ENCODE results near the gene RBM26.
"Not testable (repeated sequence)": the region's sequence is repeated elsewhere in the genome, so short reads cannot be mapped to it uniquely, and the experiment has no call there.

The RBM26 gene

DNA sequence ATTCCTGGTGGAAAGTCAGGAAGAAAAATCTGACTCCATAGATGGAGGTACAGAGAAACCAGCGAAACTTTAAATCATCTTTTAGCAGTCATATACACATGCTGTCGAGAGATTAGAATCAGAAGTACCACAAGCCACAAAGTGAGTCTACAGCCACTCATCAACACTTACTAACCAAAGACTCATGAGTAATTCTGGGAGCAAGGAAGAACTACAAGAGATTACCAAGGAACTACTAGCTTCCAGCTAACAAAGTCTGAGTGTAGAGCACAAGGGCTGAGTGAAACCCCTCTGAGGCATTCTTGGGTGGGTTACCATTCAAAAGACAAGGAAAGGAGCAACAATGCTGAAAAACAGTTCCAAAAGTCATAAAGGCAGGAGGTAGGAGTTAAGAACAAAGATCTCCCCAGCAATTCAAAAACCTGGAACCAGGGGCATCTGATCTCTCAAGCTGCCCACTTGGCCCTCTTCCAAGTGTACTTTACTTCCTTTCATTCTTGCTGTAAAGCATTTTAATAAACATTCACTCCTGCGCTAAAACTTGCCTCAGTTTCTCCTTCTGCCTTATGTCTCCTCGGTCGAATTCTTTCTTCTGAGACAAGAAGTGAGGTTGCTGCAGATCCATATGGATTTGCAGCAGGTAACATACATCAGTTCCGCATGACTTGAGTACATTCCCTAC, 13.0 kb downstream of the RBM26 start:
- in situ Hi-C loops (cut with MboI; ENCODE audit: low sequenced_read_pairs): no loop called here

DNA sequence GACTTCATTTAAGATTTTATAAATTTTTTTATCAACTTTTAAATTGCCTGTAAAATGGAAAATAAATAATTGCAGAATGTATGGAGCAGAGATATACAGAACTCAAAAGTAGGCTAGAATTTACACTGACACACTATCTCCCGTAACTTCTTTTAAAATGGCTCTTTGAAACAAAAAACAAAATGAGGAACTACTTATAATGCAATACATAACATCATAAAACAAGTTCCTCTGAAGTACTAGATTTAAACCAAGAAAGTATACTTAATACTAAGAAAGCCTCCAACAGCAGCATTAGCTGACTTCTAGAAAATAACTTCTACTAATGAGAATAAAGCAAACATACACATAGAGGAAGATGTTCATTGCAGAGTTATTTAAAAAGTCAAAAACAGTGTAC, 17.0 kb downstream of the RBM26 start:
- in situ Hi-C loops (cut with MboI; ENCODE audit: low sequenced_read_pairs): no loop called here

DNA sequence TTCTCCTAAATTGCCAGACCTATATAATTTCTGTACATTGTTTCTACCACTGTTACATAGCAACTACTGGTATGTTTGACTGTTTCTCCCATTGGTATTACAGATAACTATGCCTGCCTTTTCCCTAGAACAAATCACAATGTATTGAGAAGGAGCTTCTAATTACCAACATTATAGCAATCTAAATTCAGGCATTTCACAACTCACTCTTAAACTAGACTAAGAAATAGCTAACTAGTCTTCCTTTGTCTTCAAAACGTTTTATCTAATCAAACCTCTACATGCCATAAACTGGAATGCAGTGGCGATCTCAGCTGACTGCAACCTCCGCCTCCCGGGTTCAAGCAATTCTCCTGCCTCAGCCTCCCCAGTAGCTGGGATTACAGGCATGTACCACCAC, 18.2 kb downstream of the RBM26 start:
- in situ Hi-C loops (cut with MboI; ENCODE audit: low sequenced_read_pairs): no loop called here

DNA sequence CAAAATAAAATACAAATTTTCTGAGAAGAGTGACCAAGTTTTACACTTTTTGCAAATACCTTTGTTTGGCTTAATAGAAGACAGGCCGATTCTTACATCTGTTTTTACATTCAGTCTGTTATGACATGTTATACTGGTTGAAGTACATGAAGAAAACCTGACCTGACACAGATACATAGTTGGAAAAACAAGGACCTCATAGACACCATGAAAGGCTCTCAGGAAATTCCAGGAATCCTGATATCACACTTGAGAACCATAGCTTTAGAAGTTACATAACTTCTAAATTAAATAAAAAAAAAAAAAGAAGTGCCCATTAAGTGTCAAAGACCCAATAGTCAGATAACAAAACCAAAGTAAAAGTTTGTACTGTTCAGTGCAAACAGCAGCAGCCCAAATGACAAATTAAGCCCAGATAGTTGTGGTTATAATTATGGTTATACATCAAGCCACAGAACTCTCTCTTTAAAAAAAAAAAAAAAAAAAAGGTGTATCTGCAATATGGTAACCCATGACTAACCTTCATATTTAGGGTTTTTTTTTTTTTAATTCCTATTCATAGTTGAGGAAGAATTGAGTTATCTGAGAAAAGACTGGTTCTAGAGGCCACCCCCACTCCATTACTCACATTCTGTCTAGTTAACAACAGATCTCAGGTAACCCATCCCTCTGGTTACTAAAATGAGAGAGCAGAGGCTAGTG, 19.8 kb downstream of the RBM26 start:
- in situ Hi-C loops (cut with MboI; ENCODE audit: low sequenced_read_pairs): no loop called here

DNA sequence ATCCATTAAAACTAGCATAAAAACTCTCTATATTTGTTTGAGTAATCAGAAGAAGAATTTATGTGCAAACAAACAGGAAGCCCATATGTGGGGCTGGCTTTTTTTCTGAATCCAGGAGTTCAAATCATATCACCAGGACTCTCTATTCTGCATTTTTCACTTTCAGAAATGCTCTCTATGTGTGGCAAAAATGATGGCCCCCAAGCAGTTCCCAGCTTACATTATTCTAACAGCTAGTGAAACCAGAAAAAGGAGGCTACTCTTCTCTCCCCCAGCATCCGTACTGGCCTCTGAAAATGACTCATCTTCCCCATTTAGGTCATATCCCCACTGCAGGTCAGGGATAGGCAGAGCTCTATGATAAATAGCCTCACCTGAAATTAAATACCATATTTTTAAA, 20.4 kb downstream of the RBM26 start:
- in situ Hi-C loops (cut with MboI; ENCODE audit: low sequenced_read_pairs): no loop called here

DNA sequence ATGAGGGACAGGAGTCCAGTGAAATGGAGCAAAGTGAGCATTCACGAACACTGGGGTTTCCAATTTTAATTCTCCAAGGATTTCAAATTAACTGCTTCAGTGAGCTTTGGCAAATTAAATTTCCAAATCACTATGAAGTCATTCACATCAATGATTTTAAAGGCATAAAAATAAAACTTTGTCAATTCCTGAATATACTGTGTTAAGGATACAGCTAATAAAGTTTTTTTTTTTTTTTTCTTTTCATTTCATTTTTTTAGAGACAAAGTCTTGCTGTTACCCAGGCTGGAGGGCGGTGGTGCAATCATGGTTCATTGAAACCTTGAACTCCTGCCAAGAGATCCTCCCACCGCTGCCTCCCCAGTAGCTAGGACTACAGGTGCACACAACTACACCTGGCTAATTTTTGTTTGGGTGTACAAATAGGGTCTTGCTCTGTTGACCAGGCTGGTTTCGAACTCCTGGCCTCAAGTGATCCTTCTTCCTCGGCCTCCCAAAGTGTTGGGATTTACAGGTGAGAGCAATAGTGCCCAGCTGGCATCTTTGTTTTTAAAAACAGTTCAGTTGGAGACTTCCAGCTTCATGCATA, 21.9 kb downstream of the RBM26 start:
- in situ Hi-C loops (cut with MboI; ENCODE audit: low sequenced_read_pairs): no loop called here

DNA sequence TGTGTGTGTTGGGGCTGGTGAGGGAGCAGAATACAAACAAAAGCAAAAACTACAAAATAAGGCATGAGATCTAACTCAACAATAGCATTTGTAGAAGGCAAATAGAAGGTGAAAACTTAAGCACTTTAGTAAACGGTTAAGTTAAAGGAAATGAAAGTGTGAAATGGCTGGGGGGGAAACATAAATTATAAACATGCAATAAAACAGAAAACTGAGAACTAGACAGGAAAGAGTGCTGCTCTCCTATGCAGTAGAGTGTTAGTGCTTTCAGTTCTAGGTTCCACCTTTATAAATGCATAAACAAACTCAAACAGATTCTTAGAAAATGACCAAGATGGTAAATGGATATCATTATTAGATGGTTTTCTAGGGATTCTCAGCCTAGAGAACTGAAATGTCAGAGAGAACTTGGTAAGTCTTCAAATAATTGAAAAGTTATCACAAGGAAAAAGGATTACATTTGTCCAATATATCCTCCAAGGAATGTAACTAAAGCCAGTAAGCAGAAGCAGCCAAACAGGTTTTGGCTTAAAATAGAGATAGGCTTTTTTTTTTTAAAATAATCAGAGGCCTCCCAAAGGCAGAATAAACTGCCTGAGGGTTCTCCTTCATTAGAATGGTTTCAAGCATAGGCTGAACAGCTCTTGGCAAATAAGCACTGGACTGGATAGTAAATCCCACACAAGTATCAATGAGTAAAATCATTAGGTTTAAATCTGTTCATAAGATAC, 23.3 kb downstream of the RBM26 start:
- in situ Hi-C loops (cut with MboI; ENCODE audit: low sequenced_read_pairs): no loop called here

DNA sequence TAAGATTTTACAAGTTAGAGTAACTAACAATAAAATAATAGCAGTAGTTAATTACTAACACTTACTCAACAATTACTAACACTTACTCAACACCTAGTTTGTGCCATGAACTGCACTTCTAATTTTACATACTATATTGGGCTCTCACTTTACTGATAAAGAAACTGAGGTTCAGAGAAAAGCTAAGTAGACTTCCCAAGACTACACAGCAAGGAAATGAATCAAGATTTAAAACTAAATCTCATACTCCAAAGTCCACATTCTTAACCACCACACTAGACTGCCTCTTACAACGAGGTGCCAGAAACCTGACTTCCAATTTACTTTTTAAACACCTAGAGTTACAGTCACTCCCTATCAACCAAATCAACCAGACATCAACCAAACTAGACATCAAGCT, 25.1 kb downstream of the RBM26 start:
- in situ Hi-C loops (cut with MboI; ENCODE audit: low sequenced_read_pairs): no loop called here

DNA sequence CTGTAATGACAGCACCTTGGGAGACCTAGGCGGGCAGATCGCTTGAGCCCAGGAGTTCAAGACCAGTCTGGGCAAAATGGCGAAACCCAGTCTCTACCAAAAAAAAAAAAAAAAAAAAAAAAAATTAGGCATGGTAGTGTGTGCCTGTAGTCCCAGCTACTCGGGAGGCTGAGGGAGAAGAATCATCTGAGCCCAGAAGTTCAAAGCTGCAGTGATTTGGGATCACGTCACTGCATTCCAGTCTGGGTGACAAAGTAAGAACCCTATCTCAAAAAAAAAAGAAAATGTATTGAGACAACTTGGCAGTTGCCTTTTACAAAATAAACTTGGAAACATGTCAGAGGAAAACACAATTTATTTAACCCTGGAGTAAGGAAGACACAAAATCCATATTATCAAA, 26.8 kb downstream of the RBM26 start:
- in situ Hi-C loops (cut with MboI; ENCODE audit: low sequenced_read_pairs): no loop called here

DNA sequence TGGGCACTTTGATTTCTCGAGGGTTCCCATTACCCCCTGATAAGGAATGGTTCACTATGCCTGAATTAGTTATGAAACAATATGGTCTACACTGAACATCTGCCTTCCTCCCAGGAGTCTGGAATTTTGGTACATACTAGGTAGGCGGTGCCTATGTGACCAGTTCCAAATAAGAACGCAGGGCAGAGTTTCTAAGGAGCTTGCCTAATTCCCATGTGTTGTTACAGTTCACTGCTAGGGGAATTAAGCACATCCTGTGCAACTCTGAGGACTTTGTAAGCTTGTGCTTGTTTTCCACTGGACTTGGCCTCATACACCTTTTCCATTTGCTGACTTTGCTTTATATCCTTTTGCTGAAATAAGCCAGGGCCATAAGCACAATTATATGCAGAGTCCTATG, 29.2 kb downstream of the RBM26 start:
- in situ Hi-C loops (cut with MboI; ENCODE audit: low sequenced_read_pairs): no loop called here

DNA sequence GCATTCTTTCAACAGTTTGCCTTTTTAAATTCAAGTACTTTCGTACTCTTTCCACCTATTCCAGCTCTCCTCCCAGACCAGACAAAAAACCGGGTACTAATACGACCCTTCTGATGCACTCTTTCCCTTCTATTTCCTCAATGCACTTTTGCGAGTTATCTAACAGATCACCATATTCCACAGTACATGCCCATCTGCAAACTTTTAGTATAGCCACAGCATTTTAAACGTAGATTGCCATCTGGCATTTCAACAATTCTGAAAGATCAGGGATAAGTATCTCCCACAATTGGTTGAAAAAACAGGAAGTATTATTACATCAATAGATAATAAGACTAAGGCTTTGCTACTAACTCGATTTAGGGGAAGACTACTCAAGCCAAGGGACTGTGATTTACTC, 31.5 kb downstream of the RBM26 start:
- in situ Hi-C loops (cut with MboI; ENCODE audit: low sequenced_read_pairs): no loop called here

DNA sequence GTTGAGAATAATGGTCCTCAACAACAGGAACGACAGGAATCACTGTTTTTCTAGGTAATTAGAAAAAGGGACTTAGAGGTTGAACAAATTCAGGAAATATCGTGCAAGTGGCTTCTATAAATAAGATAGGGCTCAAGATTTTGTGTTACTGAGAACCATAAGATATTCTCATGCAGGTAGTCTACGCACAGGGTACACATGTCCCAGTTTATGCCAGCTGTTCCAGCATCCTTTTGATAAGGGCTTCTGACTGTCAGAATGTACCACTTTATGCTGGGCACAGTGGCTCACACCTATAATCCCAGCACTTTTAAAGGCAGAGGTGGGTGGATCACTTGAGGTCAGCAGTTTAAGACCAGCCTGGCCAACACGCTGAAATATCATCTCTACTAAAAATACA, 32.1 kb downstream of the RBM26 start:
- in situ Hi-C loops (cut with MboI; ENCODE audit: low sequenced_read_pairs): no loop called here

DNA sequence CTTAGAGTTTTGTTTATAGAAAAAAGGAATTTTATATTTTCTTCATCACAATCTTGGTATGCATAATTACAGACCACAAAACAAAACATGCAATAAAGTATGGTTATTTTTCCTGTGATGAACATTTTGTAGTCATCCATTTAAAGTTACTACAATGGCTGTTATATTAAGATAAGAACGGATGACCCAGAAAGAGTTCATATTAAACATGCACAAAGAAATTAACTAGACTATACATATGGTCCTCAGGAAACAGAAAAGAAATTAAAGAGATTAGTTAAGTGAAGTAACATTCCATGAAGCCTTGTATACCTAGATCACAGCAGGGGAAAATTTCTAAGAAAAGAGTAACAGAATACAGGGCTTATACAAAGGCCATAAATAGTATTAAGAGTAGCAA, 36.8 kb downstream of the RBM26 start:
- in situ Hi-C loops (cut with MboI; ENCODE audit: low sequenced_read_pairs): no loop called here

DNA sequence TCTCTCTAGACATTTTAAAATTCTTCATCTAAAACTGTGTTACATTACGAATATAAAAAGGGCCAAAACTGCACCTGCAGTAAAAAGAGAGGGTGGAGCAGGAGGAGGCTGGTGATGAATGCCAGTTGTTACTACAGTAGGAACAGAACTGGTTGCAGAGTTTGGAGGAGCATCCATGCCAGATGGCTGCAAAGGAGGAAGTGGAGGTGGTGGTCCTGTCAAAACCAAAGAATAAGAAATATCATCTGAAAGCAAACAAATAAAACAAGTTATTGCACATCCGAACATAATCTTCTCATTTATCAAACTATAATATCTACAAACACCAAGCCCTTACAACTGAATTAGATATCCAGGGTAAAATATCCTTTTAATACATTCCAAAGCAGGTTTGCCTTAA, 40.1 kb downstream of the RBM26 start:
- in situ Hi-C loops (cut with MboI; ENCODE audit: low sequenced_read_pairs): no loop called here

DNA sequence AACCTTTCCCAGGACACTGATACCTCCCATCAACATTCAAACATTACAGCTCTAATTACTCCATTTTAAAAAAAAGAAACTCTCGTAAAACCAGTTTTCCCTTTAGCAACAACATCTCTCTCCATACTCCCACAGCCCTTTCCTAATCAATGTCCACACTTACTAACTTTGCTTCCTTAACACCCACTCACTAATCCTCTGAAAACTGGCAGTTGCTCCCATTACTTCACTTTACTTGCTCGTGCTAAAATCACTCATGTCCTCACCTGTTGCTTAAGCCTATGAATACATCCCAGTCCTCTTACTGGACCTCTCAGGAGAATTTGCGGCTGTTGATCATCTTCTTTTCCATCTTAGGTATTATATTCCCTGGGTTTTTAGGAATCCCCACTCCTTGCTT, 44.8 kb downstream of the RBM26 start:
- in situ Hi-C loops (cut with MboI; ENCODE audit: low sequenced_read_pairs): no loop called here

DNA sequence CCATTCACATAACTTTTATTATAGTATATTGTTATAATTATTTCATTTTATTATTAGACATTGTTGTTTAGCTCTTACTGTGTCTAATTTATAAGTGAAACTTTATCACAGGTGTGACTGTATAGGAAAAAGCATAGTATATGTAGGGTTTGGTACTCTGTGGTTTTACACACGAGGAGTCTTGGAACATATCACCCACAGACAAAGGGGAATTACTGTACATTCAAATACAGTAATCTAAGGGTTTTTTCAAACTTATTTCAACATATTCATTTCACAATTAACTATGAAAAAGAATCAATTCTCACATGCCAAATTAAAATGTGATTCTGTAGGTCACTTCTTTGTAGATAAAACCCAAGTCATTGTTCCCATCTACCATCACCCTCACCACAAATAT, 46.0 kb downstream of the RBM26 start:
- in situ Hi-C loops (cut with MboI; ENCODE audit: low sequenced_read_pairs): no loop called here

DNA sequence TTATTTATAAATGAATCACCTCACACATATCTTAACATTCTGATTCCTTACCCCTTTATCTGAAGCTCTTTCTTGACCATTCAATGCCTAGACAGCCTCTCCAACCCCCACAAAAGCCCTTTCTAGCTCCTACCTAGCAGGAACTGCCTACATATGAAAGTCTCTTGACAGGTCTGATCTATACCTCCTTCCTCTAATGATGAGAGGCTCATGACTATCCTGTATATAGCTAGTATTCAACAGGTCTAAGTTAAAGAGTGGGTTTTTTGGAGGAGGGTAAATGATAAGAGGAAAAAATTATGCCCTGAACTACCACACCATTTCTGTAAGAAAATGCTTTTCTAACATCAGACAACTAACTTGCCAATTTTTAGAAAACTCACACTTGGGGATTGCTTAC, 47.0 kb downstream of the RBM26 start:
- in situ Hi-C loops (cut with MboI; ENCODE audit: low sequenced_read_pairs): no loop called here

DNA sequence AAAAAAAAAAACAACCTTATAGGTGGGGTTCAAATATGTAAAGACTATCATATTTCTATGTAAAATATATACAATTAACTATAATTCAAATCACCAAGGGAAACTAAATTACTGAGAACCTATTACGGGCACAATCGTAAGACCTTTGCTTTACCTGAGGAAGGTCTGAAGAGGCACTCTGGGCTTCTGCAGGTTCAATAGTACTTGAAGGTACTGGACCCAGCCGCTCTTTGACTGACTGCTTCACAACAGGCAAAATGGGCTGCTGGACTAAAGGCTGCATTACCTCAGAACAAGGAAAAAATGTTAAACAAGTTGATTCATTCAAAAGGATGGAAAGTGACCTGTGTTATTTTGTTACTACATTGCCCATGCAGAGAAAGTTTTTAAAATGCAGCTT, 51.8 kb downstream of the RBM26 start:
- in situ Hi-C loops (cut with MboI; ENCODE audit: low sequenced_read_pairs): no loop called here

DNA sequence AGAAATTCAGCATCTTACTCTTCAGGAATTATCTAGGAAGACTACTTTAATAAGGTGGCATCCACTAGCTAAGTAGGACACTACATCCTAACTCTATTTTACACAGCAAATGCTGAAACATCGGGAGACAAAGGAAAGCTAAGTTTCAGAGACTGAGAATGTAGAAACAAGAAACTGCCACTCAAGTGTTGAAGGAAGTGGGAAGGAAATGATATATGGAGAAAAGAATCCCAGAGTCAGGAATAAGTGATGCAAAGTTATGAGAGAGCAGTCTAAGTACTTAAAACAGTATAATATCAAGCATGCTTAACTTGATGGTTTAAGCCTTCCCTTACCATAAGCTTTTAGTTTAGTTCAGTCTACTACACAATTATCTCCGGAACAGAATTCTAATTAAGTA, 52.4 kb downstream of the RBM26 start:
- in situ Hi-C loops (cut with MboI; ENCODE audit: low sequenced_read_pairs): no loop called here

DNA sequence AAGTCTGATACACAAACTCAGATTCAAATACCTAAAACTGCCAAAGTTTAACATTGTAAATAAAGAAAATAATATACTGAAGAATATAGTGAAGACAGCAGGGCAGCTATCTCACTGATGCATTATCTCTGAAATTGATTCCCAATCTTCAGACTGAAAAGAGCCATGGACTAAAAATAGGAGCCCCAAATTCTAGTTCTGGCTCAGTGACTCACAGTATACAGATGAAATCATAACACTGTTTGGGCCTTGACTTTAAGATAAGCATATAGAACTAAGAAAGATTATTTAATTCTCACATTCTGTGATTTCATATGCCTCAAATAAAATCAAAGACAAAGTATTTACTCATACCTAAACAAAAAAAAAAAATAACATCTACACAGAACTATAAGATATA, 53.9 kb downstream of the RBM26 start:
- in situ Hi-C loops (cut with MboI; ENCODE audit: low sequenced_read_pairs): no loop called here

DNA sequence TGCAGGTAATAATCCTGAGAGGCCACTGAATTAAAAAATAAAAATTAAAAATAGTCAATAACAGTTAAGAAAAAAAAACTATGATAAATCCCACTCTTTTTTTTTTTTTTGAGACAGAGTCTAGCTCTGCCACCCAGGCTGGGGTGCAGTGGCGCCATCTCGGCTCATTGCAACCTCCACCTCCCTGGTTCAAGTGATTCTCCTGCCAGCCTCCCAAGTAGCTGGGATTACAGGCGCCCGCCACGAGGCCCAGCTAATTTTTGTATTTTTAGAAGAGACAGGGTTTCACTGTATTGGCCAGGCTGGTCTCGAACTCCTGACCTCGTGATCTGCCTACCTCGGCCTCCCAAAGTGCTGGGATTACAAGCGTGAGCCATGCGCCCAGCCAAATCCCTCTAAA, 56.4 kb downstream of the RBM26 start:
- in situ Hi-C loops (cut with MboI; ENCODE audit: low sequenced_read_pairs): not testable (repeated sequence)

DNA sequence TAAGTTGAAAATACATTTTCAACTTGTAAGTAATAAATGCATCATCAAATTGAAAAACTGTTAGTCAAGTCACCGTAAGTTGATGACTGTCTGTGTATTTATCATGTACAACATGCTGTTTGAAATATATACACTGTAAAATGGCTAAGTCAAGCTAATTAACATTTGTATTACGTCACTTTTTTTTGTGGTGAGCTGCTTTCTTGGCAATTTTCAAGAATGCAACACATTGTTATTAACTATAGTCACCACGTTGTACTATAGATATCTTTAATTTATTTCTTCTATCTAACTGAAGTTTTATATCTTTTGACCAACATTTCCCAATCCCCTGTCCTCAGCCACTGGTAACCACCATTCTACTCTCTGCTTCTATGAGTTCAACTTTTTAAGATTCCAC, 57.0 kb downstream of the RBM26 start:
- in situ Hi-C loops (cut with MboI; ENCODE audit: low sequenced_read_pairs): no loop called here

Data from HL-60/S4 (cell line).